ENCODE data around the gene PEF1. TPM values are rescaled to one million over a fixed set of nuclear protein-coding genes. Genes with fewer than 3 reads are reported as not detected.

The PEF1 gene
- total RNA-seq, 1 donor from 2014 or later, result 57.9 TPM

DNA sequence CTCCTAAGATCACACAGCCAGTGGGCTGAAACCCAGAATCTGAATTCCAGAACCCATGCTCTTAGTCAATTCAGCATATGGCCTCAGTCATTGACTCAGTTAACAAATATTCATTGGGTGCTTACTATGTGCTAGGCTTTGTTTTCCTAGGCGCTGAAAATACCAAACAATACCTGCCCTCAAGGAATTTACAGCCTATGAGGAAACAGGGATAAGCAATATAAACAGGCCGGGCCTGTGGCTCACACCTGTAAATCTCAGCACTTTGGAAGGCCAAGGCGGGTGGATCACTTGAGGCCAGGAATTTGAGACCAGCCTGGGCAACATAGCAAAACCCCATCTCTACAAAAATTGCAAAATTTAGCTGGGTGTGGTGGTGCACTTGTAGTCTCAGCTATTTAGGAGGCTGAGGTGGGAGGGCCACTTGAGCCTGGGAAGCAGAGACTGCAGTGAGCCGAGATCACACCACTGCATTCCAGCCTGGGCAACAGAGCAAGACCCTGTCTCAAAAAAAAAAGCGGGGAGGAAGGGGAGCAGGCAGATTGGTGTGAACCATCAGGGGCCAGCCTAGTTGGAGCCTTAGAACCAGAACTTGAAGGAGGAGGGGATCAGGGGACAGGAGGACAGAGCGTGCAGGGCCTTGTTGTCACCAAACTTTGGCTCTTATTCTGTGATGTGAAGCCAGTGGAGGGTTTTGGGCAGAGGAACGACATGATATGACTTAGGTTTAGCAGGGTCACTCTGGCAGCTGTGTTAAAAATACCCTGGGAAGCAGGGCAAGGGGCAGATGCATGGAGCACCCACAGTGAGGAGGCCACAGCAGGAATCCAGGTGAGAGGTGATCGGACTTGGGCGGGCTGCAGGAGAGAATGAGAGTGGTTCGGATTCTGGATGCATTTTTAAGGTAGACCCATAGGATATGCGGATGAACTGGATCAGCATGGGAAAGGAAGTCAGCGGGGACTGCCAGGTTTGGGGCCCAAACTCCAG is 62.6 kb downstream of the PEF1 start:
- Histone ChIP-seq H2AFZ (ENCODE audit: low read depth, low read length) (no peak overlapping the region), H3K4me3 (ENCODE audit: insufficient read depth, low read depth, low read length) (no peak overlapping the region), H3K4me1 (ENCODE audit: insufficient read depth, low read length) (peaks cover 37% of the 10 kb centered on the region), H3K36me3 (ENCODE audit: insufficient read depth, low read length) (no peaks in the 10 kb centered on the region), H3K27ac (ENCODE audit: low read depth, low read length) (no peak overlapping the region), H4K20me1 (ENCODE audit: insufficient read depth, low read length) (no peaks in the 10 kb centered on the region), H3K9me3 (ENCODE audit: insufficient read depth, low read depth, low read length) (no peaks in the 10 kb centered on the region), H3K79me2 (ENCODE audit: insufficient read depth, low read length) (no peaks in the 10 kb centered on the region), H3K27me3 (ENCODE audit: insufficient read depth, low read length) (no peaks in the 10 kb centered on the region), H3K9ac (ENCODE audit: low read length) (no peak overlapping the region), H3K4me2 (ENCODE audit: low read length) (no peak overlapping the region)
- Mint-ChIP-seq H3K4me1 (ENCODE audit: low read depth, unreplicated experiment) (peaks cover 11% of the 10 kb centered on the region), H3K27me3 (ENCODE audit: low read depth, unreplicated experiment) (peaks cover 32% of the 10 kb centered on the region), H3K4me3 (ENCODE audit: unreplicated experiment) (peak overlapping the region; percentile 54), H3K9me3 (ENCODE audit: unreplicated experiment) (no peaks in the 10 kb centered on the region), H3K36me3 (ENCODE audit: low read depth, unreplicated experiment) (peaks cover 3% of the 10 kb centered on the region), H3K27ac (ENCODE audit: unreplicated experiment) (no peak overlapping the region)
- FAIRE-seq (no peak), DNase-seq (ENCODE audit: low read depth) (no peak)
- TF ChIP-seq, protein P1, sequence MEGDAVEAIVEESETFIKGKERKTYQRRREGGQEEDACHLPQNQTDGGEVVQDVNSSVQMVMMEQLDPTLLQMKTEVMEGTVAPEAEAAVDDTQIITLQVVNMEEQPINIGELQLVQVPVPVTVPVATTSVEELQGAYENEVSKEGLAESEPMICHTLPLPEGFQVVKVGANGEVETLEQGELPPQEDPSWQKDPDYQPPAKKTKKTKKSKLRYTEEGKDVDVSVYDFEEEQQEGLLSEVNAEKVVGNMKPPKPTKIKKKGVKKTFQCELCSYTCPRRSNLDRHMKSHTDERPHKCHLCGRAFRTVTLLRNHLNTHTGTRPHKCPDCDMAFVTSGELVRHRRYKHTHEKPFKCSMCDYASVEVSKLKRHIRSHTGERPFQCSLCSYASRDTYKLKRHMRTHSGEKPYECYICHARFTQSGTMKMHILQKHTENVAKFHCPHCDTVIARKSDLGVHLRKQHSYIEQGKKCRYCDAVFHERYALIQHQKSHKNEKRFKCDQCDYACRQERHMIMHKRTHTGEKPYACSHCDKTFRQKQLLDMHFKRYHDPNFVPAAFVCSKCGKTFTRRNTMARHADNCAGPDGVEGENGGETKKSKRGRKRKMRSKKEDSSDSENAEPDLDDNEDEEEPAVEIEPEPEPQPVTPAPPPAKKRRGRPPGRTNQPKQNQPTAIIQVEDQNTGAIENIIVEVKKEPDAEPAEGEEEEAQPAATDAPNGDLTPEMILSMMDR (IDR thresholded peaks at IDR 0.05; ENCODE audit: insufficient read depth, low read depth, low read length), result no peak
- no peak for TF ChIP-seq EZH2 (IDR thresholded peaks at IDR 0.05; ENCODE audit: insufficient read depth, low read length)

DNA sequence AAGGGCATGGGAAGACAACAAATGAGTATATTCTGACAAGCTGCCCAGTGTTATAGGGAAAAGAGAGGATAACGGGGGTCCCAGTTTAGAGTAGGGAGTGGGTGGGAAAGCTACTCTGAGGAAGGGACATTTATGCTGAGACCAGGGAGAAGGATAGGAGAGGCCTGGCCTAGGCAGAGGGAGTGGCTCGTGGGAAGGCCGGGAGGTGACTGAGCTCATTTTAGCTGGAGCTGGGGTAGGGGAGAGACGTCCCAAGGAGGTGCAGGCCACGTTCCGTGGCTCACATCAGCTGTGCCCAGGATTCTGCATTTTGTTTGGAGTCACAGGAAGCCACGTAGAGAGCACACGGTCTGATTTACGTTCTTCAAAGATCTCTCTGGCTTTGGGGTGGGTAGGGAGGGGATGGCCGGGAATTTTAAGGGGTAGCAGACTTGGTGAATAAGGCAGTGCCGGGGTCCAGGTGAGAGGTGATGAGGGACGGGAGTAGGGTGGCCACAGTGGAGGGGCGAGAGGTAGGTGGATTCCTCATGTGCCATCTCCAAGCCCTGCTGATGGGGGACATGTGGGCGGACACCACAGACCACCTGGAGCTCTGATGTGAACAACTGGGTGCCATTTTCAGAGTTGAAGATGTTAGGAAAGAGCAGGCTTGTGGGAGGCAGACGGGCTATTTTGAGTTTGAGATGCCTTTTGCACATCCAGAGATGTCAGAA is 63.6 kb downstream of the PEF1 start:
- H3K36me3 Mint-ChIP-seq (ENCODE audit: low read depth, unreplicated experiment), result peaks cover 3% of the 10 kb centered on the region
- no peaks in the 10 kb centered on the region for H4K20me1 ChIP-seq (ENCODE audit: insufficient read depth, low read length)
- H3K4me3 Mint-ChIP-seq (ENCODE audit: unreplicated experiment), result no peak overlapping the region
- H3K9me3 Mint-ChIP-seq (ENCODE audit: unreplicated experiment), result no peaks in the 10 kb centered on the region
- H3K27me3 ChIP-seq (ENCODE audit: insufficient read depth, low read length), result no peaks in the 10 kb centered on the region
- H3K4me3 ChIP-seq (ENCODE audit: insufficient read depth, low read depth, low read length), result no peak overlapping the region
- H2AFZ ChIP-seq (ENCODE audit: low read depth, low read length), result no peak overlapping the region
- peaks cover 15% of the 10 kb centered on the region for H3K4me1 Mint-ChIP-seq (ENCODE audit: low read depth, unreplicated experiment)
- no peaks in the 10 kb centered on the region for H3K9me3 ChIP-seq (ENCODE audit: insufficient read depth, low read depth, low read length)
- no peaks in the 10 kb centered on the region for H3K36me3 ChIP-seq (ENCODE audit: insufficient read depth, low read length)
- H3K27me3 Mint-ChIP-seq (ENCODE audit: low read depth, unreplicated experiment), result peaks cover 32% of the 10 kb centered on the region
- no peak for TF ChIP-seq EZH2 (IDR thresholded peaks at IDR 0.05; ENCODE audit: insufficient read depth, low read length)
- TF ChIP-seq, protein P1 (IDR thresholded peaks at IDR 0.05; ENCODE audit: insufficient read depth, low read depth, low read length), result no peak
- DNase-seq (ENCODE audit: low read depth), result no peak
- no peak overlapping the region for H3K9ac ChIP-seq (ENCODE audit: low read length)
- no peaks in the 10 kb centered on the region for H3K79me2 ChIP-seq (ENCODE audit: insufficient read depth, low read length)
- H3K4me1 ChIP-seq (ENCODE audit: insufficient read depth, low read length), result peaks cover 45% of the 10 kb centered on the region
- no peak for FAIRE-seq
- H3K27ac ChIP-seq (ENCODE audit: low read depth, low read length), result no peak overlapping the region
- no peak overlapping the region for H3K4me2 ChIP-seq (ENCODE audit: low read length)
- no peak overlapping the region for H3K27ac Mint-ChIP-seq (ENCODE audit: unreplicated experiment)
